NT2/D1 (cell line): ENCODE results near the gene MAGI2.

Experiments used
- DNase-seq: peaks from one replicate; pipeline ENCODE4 v3.0.0-alpha.2; 2011; ENCODE audit warnings: low read depth, low spot score
- H3K27me3 ChIP-seq: 2 replicates; pipeline ENCODE4 v1.6.0; 2011; ENCODE audit warnings: mild to moderate bottlenecking; ENCODE audit not compliant: insufficient read length, insufficient read depth
- H3K36me3 ChIP-seq: 2 replicates; pipeline ENCODE4 v1.6.1; 2011; ENCODE audit warnings: mild to moderate bottlenecking, low read length, mixed read lengths; ENCODE audit not compliant: insufficient read depth, insufficient read length
- H3K4me1 ChIP-seq: 2 replicates; pipeline ENCODE4 v1.5.1; 2011; ENCODE audit not compliant: insufficient read depth, insufficient read length
- H3K4me3 ChIP-seq: 2 replicates; pipeline ENCODE4 v1.5.1; 2011; ENCODE audit warnings: low read depth; ENCODE audit not compliant: insufficient read length
- H3K9ac ChIP-seq: 2 replicates; pipeline ENCODE4 v1.6.0; 2011; ENCODE audit warnings: low read depth; ENCODE audit not compliant: insufficient read length
- H3K9me3 ChIP-seq: 2 replicates; pipeline ENCODE4 v1.5.1; 2011; ENCODE audit warnings: mild to moderate bottlenecking, low read length; ENCODE audit not compliant: insufficient read depth
- SUZ12 ChIP-seq: IDR thresholded peaks from 2 replicates; pipeline ENCODE4 v1.6.1; 2011; ENCODE audit not compliant: insufficient read length, insufficient read depth; ENCODE audit errors: extremely low read depth
- YY1 ChIP-seq: IDR thresholded peaks from 2 replicates; pipeline ENCODE4 v1.6.1; 2011; ENCODE audit not compliant: insufficient read length, insufficient read depth
- ZNF274 ChIP-seq: IDR thresholded peaks from 2 replicates; pipeline ENCODE4 v1.6.1; 2011; ENCODE audit warnings: mild to moderate bottlenecking, low read depth, low read length

MAGI2 gene

GRCh38 chr7:78171398-78171797 lies 1282.1 kb downstream of the MAGI2 start:
- no peak for TF ChIP-seq SUZ12
- TF ChIP-seq YY1 = no peak
- no peak for TF ChIP-seq ZNF274
- no peak for DNase-seq
- no peaks in the 10 kb centered on the region for H3K27me3 ChIP-seq
- H3K9me3 ChIP-seq = no peaks in the 10 kb centered on the region
- H3K4me1 ChIP-seq = no peaks in the 10 kb centered on the region
- no peak overlapping the region for H3K4me3 ChIP-seq
- H3K9ac ChIP-seq = no peak overlapping the region
- no peaks in the 10 kb centered on the region for H3K36me3 ChIP-seq

- no peaks in the 10 kb centered on the region for H3K4me1 ChIP-seq
- no peak for DNase-seq
- no peaks in the 10 kb centered on the region for H3K9me3 ChIP-seq
- no peaks in the 10 kb centered on the region for H3K36me3 ChIP-seq
- TF ChIP-seq ZNF274 (no peak), YY1 (no peak), SUZ12 (no peak)
- H3K27me3 ChIP-seq = no peaks in the 10 kb centered on the region
- no peak overlapping the region for H3K4me3 ChIP-seq
- no peak overlapping the region for H3K9ac ChIP-seq
These were observed 1282.7 kb downstream of the MAGI2 start for GRCh38 chr7:78170815-78171214.

GRCh38 chr7:78169992-78170391 lies 1283.5 kb downstream of the MAGI2 start:
- Histone ChIP-seq H3K9ac (no peak overlapping the region), H3K4me1 (no peaks in the 10 kb centered on the region), H3K4me3 (no peak overlapping the region), H3K36me3 (no peaks in the 10 kb centered on the region), H3K9me3 (no peaks in the 10 kb centered on the region), H3K27me3 (no peaks in the 10 kb centered on the region)
- TF ChIP-seq ZNF274 (no peak), SUZ12 (no peak), YY1 (no peak)
- no peak for DNase-seq

DNA sequence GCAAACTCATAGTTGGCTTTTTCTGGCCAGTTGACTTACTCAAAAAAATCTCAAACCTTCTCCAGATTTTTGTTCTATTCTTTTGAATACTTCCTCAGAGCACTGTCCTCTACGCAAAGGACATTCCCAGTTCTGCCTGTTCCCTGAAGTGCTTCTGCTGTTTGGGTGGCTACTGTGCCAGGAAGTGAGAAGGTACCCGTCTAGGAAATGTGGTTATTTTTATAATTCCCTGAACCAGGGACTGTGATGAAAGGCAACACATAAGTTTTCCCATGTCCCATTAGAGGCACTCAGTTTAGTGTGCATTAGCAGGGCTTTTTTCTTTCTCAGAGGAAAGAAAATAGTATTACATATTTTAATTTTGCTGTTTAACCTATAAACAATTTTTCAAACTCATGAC lies 1284.6 kb downstream of the MAGI2 start:
- no peaks in the 10 kb centered on the region for H3K4me1 ChIP-seq
- no peaks in the 10 kb centered on the region for H3K9me3 ChIP-seq

GRCh38 chr7:78167860-78168259 lies 1285.6 kb downstream of the MAGI2 start:
- no peaks in the 10 kb centered on the region for H3K4me1 ChIP-seq
- no peak for DNase-seq
- H3K4me3 ChIP-seq = no peak overlapping the region
- no peak overlapping the region for H3K9ac ChIP-seq
- no peak for TF ChIP-seq YY1
- H3K27me3 ChIP-seq = no peaks in the 10 kb centered on the region
- no peaks in the 10 kb centered on the region for H3K36me3 ChIP-seq
- no peaks in the 10 kb centered on the region for H3K9me3 ChIP-seq

More for the DNA sequence above, 1284.6 kb downstream of the MAGI2 start:
- H3K4me3 ChIP-seq = no peak overlapping the region
- TF ChIP-seq ZNF274 = no peak
- no peak for DNase-seq
- H3K9ac ChIP-seq = no peak overlapping the region
- no peaks in the 10 kb centered on the region for H3K27me3 ChIP-seq
- H3K36me3 ChIP-seq = no peaks in the 10 kb centered on the region

- Histone ChIP-seq H3K4me3 (no peak overlapping the region), H3K9ac (no peak overlapping the region), H3K9me3 (no peaks in the 10 kb centered on the region), H3K36me3 (no peaks in the 10 kb centered on the region), H3K27me3 (no peaks in the 10 kb centered on the region), H3K4me1 (no peaks in the 10 kb centered on the region)
- no peak for DNase-seq
- no peak for TF ChIP-seq SUZ12
- no peak for TF ChIP-seq YY1
- TF ChIP-seq ZNF274 = no peak
These were observed 1287.6 kb downstream of the MAGI2 start for GRCh38 chr7:78165854-78166253.

DNA sequence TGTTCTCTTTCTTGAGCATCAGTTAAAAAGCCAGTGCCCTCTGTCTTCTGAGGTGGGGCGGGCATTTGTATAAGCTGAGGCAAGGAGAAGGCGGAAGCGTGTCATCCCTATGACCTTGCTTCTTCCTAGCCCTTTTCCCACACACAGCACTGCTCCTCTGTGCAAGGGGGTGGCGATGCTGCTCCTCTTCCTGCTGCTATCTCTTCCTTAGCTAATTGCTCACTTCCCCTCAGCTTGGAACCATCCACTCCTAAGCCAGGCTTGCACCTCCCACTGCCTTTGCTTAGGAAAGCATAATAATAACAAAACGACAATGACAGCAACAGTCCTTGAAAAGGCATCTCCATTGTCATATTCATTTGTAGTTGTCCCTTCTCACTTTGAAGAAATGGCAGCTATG lies 1288.0 kb downstream of the MAGI2 start:
- DNase-seq = peak; percentile 30
- Histone ChIP-seq H3K9me3 (no peaks in the 10 kb centered on the region), H3K9ac (no peak overlapping the region), H3K27me3 (no peaks in the 10 kb centered on the region), H3K4me1 (no peaks in the 10 kb centered on the region), H3K36me3 (no peaks in the 10 kb centered on the region), H3K4me3 (no peak overlapping the region)
- TF ChIP-seq YY1 (no peak), SUZ12 (no peak), ZNF274 (no peak)

DNA sequence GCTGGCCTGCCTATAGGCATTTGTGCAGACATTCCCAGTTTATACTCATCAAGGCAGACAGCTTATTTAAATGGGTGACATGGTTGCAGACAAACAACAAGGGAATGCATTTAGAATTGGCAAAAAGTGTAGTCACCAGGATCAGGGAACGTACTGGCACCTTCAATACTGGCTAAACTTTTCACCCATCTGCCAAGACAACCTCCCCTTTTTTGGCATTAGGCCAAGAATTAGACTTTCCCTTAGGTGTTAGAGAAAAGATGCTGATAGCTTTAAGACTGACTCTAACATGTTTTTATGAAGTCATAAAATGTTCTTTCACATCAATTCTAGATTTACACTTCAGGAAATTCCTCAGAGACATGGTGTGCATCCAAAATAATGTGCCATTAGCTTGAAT lies 1289.0 kb downstream of the MAGI2 start:
- DNase-seq = no peak
- Histone ChIP-seq H3K9me3 (no peaks in the 10 kb centered on the region), H3K9ac (no peak overlapping the region), H3K36me3 (no peaks in the 10 kb centered on the region), H3K4me3 (no peak overlapping the region), H3K27me3 (no peaks in the 10 kb centered on the region), H3K4me1 (peaks cover 5% of the 10 kb centered on the region)
- TF ChIP-seq ZNF274 = no peak
